SU-DHL-6 (cell line): Measurements from ENCODE around the gene ME3.

Source experiments
- CTCF ChIP-seq: fragments of 200-600 bp; sonication (generic); IDR thresholded peaks from one replicate; pipeline ENCODE4 v1.5.1; 2017; ENCODE audit warnings: antibody characterized with exemption, mild to moderate bottlenecking, low read length, moderate library complexity; ENCODE audit not compliant: insufficient read depth, poor library complexity, severe bottlenecking
- EZH2phosphoT487 ChIP-seq: fragments of 200-600 bp; sonication (generic), shearing (Covaris generic); conservative IDR thresholded peaks from 2 replicates; pipeline ENCODE4 v1.6.1; 2018; ENCODE audit warnings: mild to moderate bottlenecking, antibody characterized with exemption, low read length, moderate library complexity, mixed read lengths

- TF ChIP-seq CTCF = no peak
- no peak for TF ChIP-seq EZH2phosphoT487
These were observed 48.7 kb downstream of the ME3 start for GRCh38 chr11:86623736-86624135.
